Measurements from ENCODE around the gene ZNF511.
A peak's percentile ranks its signal among the peaks of the same experiment; 100 is the strongest.

The ZNF511 gene

DNA sequence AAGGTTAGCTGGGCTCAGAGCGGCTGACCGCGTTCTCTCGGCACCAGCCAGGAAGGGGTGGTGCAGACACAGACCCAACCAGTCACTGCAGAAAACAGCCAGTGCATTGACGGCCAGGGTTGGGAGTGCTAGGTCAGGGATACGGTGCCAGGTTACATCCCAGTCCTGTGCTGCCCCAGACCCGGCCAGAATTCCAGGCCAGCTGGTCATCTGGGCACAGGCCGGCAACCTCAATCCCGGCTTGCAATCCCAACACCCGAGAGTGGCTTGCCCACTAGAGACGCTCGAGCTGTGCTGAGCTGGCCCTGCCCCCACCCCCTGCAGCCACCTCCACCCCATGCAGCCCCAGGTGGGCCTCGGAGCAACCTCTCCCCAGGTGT, 42.2 kb downstream of the ZNF511 start:
- peak overlapping the region; percentile 48 for H4K8ac ChIP-seq (ENCODE audit: low read depth, low read length)
- H3K4me2 ChIP-seq (ENCODE audit: insufficient read depth, low read length, poor library complexity, severe bottlenecking) = no peak overlapping the region
- H2BK120ac ChIP-seq (ENCODE audit: low read depth, low read length) = no peak overlapping the region
- H3K4me1 ChIP-seq (ENCODE audit: control insufficient read depth in 2 of 2, insufficient read depth in 1 of 2, low read depth in 1 of 2, low read length in 2 of 2) = peaks cover 0 to 7% of the 10 kb centered on the region in 2 donors
- H3K9me3 ChIP-seq (replicated peaks in 1 of 2; ENCODE audit: control insufficient read depth in 2 of 2, insufficient read depth in 1 of 2, low read depth in 1 of 2, low read length in 2 of 2) = peaks cover 0 to 5% of the 10 kb centered on the region in 2 donors
- WGBS, 2 donors (ENCODE audit: extremely low coverage in 2 of 2, insufficient read length in 2 of 2, insufficient replicate concordance in 1 of 2) = no CpG with 5 or more reads among the region's 13 CpGs
- no peak for DNase-seq (ENCODE audit: low spot score)
- peak overlapping the region; percentile 70 for H3K9ac ChIP-seq (ENCODE audit: low read depth, low read length, poor library complexity)
- no peak overlapping the region for H2AFZ ChIP-seq (ENCODE audit: low read length)
- peak overlapping the region; percentile 80 for H3K23ac ChIP-seq (ENCODE audit: low read depth, low read length, poor library complexity)
- H3K4ac ChIP-seq (ENCODE audit: low read length) = no peak overlapping the region
- no peaks in the 10 kb centered on the region for H3K27me3 ChIP-seq (ENCODE audit: control insufficient read depth in 3 of 3, insufficient read depth in 3 of 3, low read depth in 1 of 3, low read length in 3 of 3)
- no peak overlapping the region for H3K4me3 ChIP-seq (ENCODE audit: low read length in 2 of 2)
- H3K27ac ChIP-seq (replicated peaks; ENCODE audit: low read length) = no peak overlapping the region
- H3K14ac ChIP-seq (ENCODE audit: low read length) = no peak overlapping the region
- H3K79me1 ChIP-seq (ENCODE audit: low read depth, low read length) = peaks cover 10% of the 10 kb centered on the region
- H3K36me3 ChIP-seq (replicated peaks in 1 of 2; ENCODE audit: control insufficient read depth in 2 of 2, insufficient read depth in 2 of 2, low read length in 2 of 2) = peaks cover 0 to 3% of the 10 kb centered on the region in 2 donors
- no peak overlapping the region for H4K91ac ChIP-seq (ENCODE audit: low read depth, low read length, poor library complexity)
- no peak overlapping the region for H2AK5ac ChIP-seq (ENCODE audit: low read depth, low read length)
- no peak overlapping the region for H2BK12ac ChIP-seq (ENCODE audit: low read length)
- H2BK5ac ChIP-seq (ENCODE audit: low read length) = no peak overlapping the region
- H3K18ac ChIP-seq (ENCODE audit: low read length) = peak overlapping the region; percentile 71
- H2BK15ac ChIP-seq (ENCODE audit: low read length) = no peak overlapping the region

DNA sequence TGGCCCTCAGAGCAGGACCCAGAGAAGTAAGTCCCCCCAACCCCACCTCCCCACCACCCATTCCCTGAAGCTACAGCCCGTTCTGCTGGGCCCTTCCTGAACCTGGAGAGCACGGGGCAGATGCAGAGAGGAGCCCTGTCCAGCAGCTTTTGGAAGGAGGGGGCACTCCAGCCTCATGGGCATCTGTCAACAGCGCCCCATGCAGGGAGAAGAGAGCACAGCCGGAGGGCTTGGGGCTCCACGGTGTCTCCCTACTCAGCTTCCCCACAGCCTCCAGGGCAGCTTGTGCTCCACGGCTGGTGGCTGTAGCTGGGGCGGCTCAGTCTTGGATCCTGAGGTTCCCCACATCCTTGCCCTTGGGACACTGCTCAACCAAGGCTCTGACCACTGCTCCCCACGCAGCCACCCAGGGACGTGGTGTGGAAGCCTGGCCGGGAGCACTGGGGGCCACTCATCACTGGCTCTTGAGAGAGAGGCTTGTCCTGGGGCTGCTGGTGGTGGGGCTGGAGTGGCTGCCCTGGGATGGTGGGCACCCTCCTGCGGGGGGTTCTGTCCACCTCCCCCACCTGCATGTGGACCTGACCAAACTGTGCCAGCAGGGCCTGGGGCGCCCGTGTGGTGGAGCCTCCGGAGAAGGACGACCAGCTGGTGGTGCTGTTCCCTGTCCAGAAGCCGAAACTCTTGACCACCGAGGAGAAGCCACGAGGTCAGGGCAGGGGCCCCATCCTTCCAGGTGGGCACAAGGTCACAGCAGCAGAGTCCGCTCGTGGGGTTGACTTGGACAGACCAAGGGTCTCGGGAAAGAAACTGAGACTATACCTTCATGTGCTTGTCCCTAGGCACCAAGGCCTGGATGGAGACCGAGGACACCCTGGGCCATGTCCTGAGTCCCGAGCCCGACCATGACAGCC, 42.9 kb downstream of the ZNF511 start:
- Histone ChIP-seq H3K36me3 (replicated peaks in 1 of 2; ENCODE audit: control insufficient read depth in 2 of 2, insufficient read depth in 2 of 2, low read length in 2 of 2) (peaks cover 0 to 4% of the 10 kb centered on the region in 2 donors), H3K27ac (replicated peaks; ENCODE audit: low read length) (no peak overlapping the region), H3K4me2 (ENCODE audit: insufficient read depth, low read length, poor library complexity, severe bottlenecking) (no peak overlapping the region), H2BK15ac (ENCODE audit: low read length) (no peak overlapping the region), H3K4me1 (ENCODE audit: control insufficient read depth in 2 of 2, insufficient read depth in 1 of 2, low read depth in 1 of 2, low read length in 2 of 2) (peaks cover 0 to 11% of the 10 kb centered on the region in 2 donors), H3K18ac (ENCODE audit: low read length) (peak overlapping the region; percentile 4), H2AK5ac (ENCODE audit: low read depth, low read length) (no peak overlapping the region), H3K4ac (ENCODE audit: low read length) (no peak overlapping the region), H3K9me3 (replicated peaks in 1 of 2; ENCODE audit: control insufficient read depth in 2 of 2, insufficient read depth in 1 of 2, low read depth in 1 of 2, low read length in 2 of 2) (peaks cover 0 to 5% of the 10 kb centered on the region in 2 donors), H2BK120ac (ENCODE audit: low read depth, low read length) (no peak overlapping the region), H3K14ac (ENCODE audit: low read length) (peak overlapping the region; percentile 89), H3K9ac (ENCODE audit: low read depth, low read length, poor library complexity) (no peak overlapping the region), H3K27me3 (ENCODE audit: control insufficient read depth in 3 of 3, insufficient read depth in 3 of 3, low read depth in 1 of 3, low read length in 3 of 3) (peaks cover 0 to under 1% (median 0%) of the 10 kb centered on the region in 3 experiments), H2AFZ (ENCODE audit: low read length) (no peak overlapping the region), H4K91ac (ENCODE audit: low read depth, low read length, poor library complexity) (no peak overlapping the region), H2BK12ac (ENCODE audit: low read length) (no peak overlapping the region), H3K79me1 (ENCODE audit: low read depth, low read length) (peaks cover 9% of the 10 kb centered on the region), H3K23ac (ENCODE audit: low read depth, low read length, poor library complexity) (peak overlapping the region; percentile 80), H2BK5ac (ENCODE audit: low read length) (no peak overlapping the region), H4K8ac (ENCODE audit: low read depth, low read length) (peak overlapping the region; percentile 4), H3K4me3 (ENCODE audit: low read length in 2 of 2) (no peak overlapping the region)
- WGBS, 2 donors (ENCODE audit: extremely low coverage in 2 of 2, insufficient read length in 2 of 2, insufficient replicate concordance in 1 of 2) = no CpG with 5 or more reads among the region's 24 CpGs
- no peak for DNase-seq (ENCODE audit: low spot score)

DNA sequence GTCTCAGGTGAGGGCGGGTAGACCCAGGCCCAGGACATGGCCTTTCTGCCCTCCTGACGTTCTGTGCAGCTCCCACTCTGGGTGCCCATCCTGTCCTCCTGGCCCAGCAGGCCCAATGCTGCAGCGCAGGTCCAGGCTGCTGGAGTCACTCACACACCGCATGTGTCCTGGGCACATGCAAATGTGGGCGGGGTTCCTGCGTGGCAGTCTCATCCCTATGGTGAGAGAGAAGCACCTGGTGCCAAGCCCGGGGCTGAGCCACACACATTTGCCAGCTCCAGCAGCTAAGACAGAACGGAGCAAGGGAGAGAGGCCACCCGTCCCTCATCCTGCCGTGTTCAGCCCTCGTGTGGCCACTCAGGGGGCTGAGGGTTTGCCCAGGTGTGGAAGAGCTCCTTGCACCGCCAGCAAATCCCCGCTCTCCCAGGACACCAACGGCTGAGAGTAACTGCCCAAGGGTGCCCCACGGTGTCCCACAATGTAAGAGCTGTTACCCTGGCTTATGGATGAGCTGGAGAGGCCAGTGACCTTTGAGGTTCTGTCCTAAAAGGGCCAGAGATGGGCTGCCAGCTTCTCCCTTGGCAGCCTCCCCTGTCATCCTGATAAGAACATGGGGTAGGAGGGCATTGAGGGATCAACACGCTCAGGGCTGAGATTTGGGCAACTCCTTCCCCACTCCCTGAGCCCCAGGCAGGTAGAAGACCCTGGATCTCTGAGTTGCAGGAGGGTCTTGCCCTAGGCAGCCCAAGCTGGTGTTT, 44.7 kb downstream of the ZNF511 start:
- Histone ChIP-seq H2BK12ac (ENCODE audit: low read length) (peak overlapping the region; percentile 22), H2BK5ac (ENCODE audit: low read length) (no peak overlapping the region), H3K4me3 (ENCODE audit: low read length in 2 of 2) (no peak overlapping the region), H3K9me3 (replicated peaks in 1 of 2; ENCODE audit: control insufficient read depth in 2 of 2, insufficient read depth in 1 of 2, low read depth in 1 of 2, low read length in 2 of 2) (peaks cover 0 to 5% of the 10 kb centered on the region in 2 donors), H2BK120ac (ENCODE audit: low read depth, low read length) (no peak overlapping the region), H3K79me1 (ENCODE audit: low read depth, low read length) (peaks cover 13% of the 10 kb centered on the region), H2AK5ac (ENCODE audit: low read depth, low read length) (no peak overlapping the region), H3K36me3 (replicated peaks in 1 of 2; ENCODE audit: control insufficient read depth in 2 of 2, insufficient read depth in 2 of 2, low read length in 2 of 2) (peaks cover 0 to 4% of the 10 kb centered on the region in 2 donors), H3K4ac (ENCODE audit: low read length) (no peak overlapping the region), H3K14ac (ENCODE audit: low read length) (peak overlapping the region; percentile 71), H2BK15ac (ENCODE audit: low read length) (no peak overlapping the region), H3K23ac (ENCODE audit: low read depth, low read length, poor library complexity) (peak overlapping the region; percentile 85), H2AFZ (ENCODE audit: low read length) (no peak overlapping the region), H3K9ac (ENCODE audit: low read depth, low read length, poor library complexity) (peak overlapping the region; percentile 44), H3K27ac (replicated peaks; ENCODE audit: low read length) (no peak overlapping the region), H3K18ac (ENCODE audit: low read length) (peak overlapping the region; percentile 28), H4K8ac (ENCODE audit: low read depth, low read length) (peak overlapping the region; percentile 72), H3K27me3 (ENCODE audit: control insufficient read depth in 3 of 3, insufficient read depth in 3 of 3, low read depth in 1 of 3, low read length in 3 of 3) (peaks cover 0 to 2% (median 0%) of the 10 kb centered on the region in 3 experiments), H4K91ac (ENCODE audit: low read depth, low read length, poor library complexity) (no peak overlapping the region), H3K4me2 (ENCODE audit: insufficient read depth, low read length, poor library complexity, severe bottlenecking) (no peak overlapping the region), H3K4me1 (ENCODE audit: control insufficient read depth in 2 of 2, insufficient read depth in 1 of 2, low read depth in 1 of 2, low read length in 2 of 2) (peaks cover 0 to 10% of the 10 kb centered on the region in 2 donors)
- no peak for DNase-seq (ENCODE audit: low spot score)
- WGBS, 2 donors (ENCODE audit: extremely low coverage in 2 of 2, insufficient read length in 2 of 2, insufficient replicate concordance in 1 of 2) = no CpG with 5 or more reads among the region's 16 CpGs

Measured in neuronal stem cell (in vitro differentiated cells).